Osteocyte (in vitro differentiated cells): ENCODE data around the gene EIF4G3. TPM values are rescaled to one million over a fixed set of nuclear protein-coding genes. Genes with fewer than 3 reads are reported as not detected.

ENCODE experiments used
- DNase-seq: peaks from one replicate; pipeline ENCODE4 v3.0.0; 2021; ENCODE audit warnings: mixed read lengths; ENCODE audit not compliant: unreplicated experiment; ENCODE audit errors: extremely low spot score
- H3K27ac Mint-ChIP-seq: one replicate; pipeline ENCODE4 v1.8.0; 2021; ENCODE audit warnings: mild to moderate bottlenecking, mixed read lengths; ENCODE audit not compliant: unreplicated experiment
- H3K27me3 Mint-ChIP-seq: one replicate; pipeline ENCODE4 v1.8.0; 2021; ENCODE audit warnings: mixed read lengths; ENCODE audit not compliant: unreplicated experiment
- H3K36me3 Mint-ChIP-seq: one replicate; pipeline ENCODE4 v1.8.0; 2021; ENCODE audit warnings: mixed read lengths; ENCODE audit not compliant: unreplicated experiment
- H3K4me1 Mint-ChIP-seq: one replicate; pipeline ENCODE4 v1.8.0; 2021; ENCODE audit warnings: mixed read lengths; ENCODE audit not compliant: unreplicated experiment
- H3K4me3 Mint-ChIP-seq: one replicate; pipeline ENCODE4 v1.8.0; 2021; ENCODE audit warnings: mild to moderate bottlenecking, moderate library complexity, mixed read lengths; ENCODE audit not compliant: unreplicated experiment
- H3K9me3 Mint-ChIP-seq: one replicate; pipeline ENCODE4 v1.8.0; 2021; ENCODE audit warnings: mixed read lengths; ENCODE audit not compliant: unreplicated experiment
- CTCF ChIP-seq: fragments of 200-600 bp; sonication (generic); IDR thresholded peaks from 2 replicates; pipeline ENCODE4 v1.5.0; 2021; ENCODE audit warnings: antibody characterized with exemption, mild to moderate bottlenecking, moderate library complexity
- total RNA-seq: library from RNA; stranded (reverse); gene quantifications from 2 replicates; pipeline ENCODE4 v1.2.1, GENCODE V29; 2021

The EIF4G3 gene
- total RNA-seq, 1 donor from 2014 or later: 81.9 TPM

GRCh38 chr1:21067551-21068227 is 109.0 kb downstream of the EIF4G3 start:
- Mint-ChIP-seq H3K36me3 (peaks cover 3% of the 10 kb centered on the region), H3K4me1 (peaks cover 21% of the 10 kb centered on the region), H3K27ac (no peak overlapping the region), H3K27me3 (no peaks in the 10 kb centered on the region), H3K4me3 (no peak overlapping the region), H3K9me3 (no peaks in the 10 kb centered on the region)
- no peak for TF ChIP-seq CTCF
- DNase-seq: no peak

DNA sequence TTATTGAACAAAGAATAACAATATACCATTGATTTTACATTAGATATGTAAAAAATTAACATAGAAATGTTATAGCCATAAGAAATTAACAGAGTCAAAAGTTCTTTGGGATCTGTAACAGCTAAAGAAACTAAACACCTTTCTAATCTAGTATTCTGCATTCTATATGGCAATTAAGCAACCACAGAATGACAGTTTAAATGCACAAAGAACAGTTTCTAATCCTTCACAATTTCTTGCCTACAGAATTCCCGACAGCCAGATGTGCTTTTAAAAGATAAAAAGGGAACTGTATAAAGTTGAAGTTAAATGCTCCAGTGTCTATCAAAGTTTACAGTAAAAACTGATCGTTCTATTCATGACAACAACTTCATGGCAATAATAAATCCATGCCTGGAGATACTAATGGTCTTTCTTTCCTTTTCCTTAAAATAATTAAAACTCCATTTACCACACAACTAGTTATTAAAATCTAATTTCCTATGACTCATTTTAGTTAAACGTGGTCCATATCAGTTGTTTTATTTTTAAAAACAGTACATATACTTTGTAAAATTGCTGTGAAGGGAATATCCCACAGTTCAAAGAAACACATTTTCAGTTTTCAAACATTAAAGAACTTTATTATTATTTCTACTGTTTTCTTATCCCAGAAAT is 110.2 kb downstream of the EIF4G3 start:
- no peak overlapping the region for H3K4me3 Mint-ChIP-seq
- H3K4me1 Mint-ChIP-seq: peaks cover 21% of the 10 kb centered on the region
- no peaks in the 10 kb centered on the region for H3K9me3 Mint-ChIP-seq
- TF ChIP-seq CTCF: no peak
- no peaks in the 10 kb centered on the region for H3K27me3 Mint-ChIP-seq
- peaks cover 3% of the 10 kb centered on the region for H3K36me3 Mint-ChIP-seq
- no peak overlapping the region for H3K27ac Mint-ChIP-seq
- DNase-seq: no peak

- peaks cover 3% of the 10 kb centered on the region for H3K36me3 Mint-ChIP-seq
- no peaks in the 10 kb centered on the region for H3K27me3 Mint-ChIP-seq
- no peak overlapping the region for H3K4me3 Mint-ChIP-seq
- no peak for DNase-seq
- peaks cover 21% of the 10 kb centered on the region for H3K4me1 Mint-ChIP-seq
- no peak for TF ChIP-seq CTCF
- no peak overlapping the region for H3K27ac Mint-ChIP-seq
- no peaks in the 10 kb centered on the region for H3K9me3 Mint-ChIP-seq
Observed at GRCh38 chr1:21065851-21066250, 110.8 kb downstream of the EIF4G3 start.

DNA sequence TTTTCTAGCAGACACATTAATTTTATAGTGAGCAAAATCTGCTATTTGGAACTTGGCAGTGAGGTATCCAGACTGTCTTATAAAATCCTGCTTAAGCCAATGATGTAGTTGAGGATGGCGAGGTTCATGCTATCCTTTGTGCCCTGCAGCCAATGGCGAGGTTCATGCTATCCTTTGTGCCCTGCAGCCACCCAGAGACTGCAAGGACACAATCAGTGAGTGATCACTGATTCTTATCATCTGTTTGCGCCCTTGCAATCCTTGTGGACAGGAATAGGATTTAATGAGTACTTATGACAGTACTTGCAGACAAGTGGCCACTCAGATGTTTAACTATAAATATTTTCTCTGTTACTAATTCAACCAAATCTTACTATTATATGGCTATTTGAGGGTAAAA is 112.6 kb downstream of the EIF4G3 start:
- no peak overlapping the region for H3K4me3 Mint-ChIP-seq
- peaks cover 21% of the 10 kb centered on the region for H3K4me1 Mint-ChIP-seq
- H3K9me3 Mint-ChIP-seq: no peaks in the 10 kb centered on the region
- H3K27ac Mint-ChIP-seq: no peak overlapping the region
- H3K36me3 Mint-ChIP-seq: peaks cover 3% of the 10 kb centered on the region
- no peaks in the 10 kb centered on the region for H3K27me3 Mint-ChIP-seq
- no peak for TF ChIP-seq CTCF
- DNase-seq: no peak

GRCh38 chr1:21060523-21060922 is 116.2 kb downstream of the EIF4G3 start:
- TF ChIP-seq CTCF: no peak
- no peak for DNase-seq
- peaks cover 8% of the 10 kb centered on the region for H3K36me3 Mint-ChIP-seq
- peaks cover 26% of the 10 kb centered on the region for H3K4me1 Mint-ChIP-seq
- H3K9me3 Mint-ChIP-seq: no peaks in the 10 kb centered on the region
- H3K27me3 Mint-ChIP-seq: no peaks in the 10 kb centered on the region
- no peak overlapping the region for H3K4me3 Mint-ChIP-seq
- H3K27ac Mint-ChIP-seq: no peak overlapping the region
